Naive thymus-derived CD4-positive, alpha-beta T cell (primary cell): ENCODE measurements around the gene BPHL. TPM values are rescaled to one million over a fixed set of nuclear protein-coding genes. Genes with fewer than 3 reads are reported as not detected.

Experiments
- ATAC-seq: fragments of 150-1000 bp; cut with Tn5 transposase; 2 replicates; pipeline ENCODE4 v1.10.0; 2021; ENCODE audit warnings: mild to moderate bottlenecking, moderate library complexity
- CTCF ChIA-PET: fragments of 350-600 bp; sonication (Branson Sonifier 250); formaldehyde crosslinking; loops from one replicate; lab custom pipeline; 2021; ENCODE audit warnings: antibody characterized with exemption; lab: Charles Lee
- POLR2A ChIA-PET: fragments of 350-600 bp; sonication (Branson Sonifier 250); formaldehyde crosslinking; loops from one replicate; lab custom pipeline; 2021; ENCODE audit warnings: antibody characterized with exemption, inconsistent platforms; lab: Charles Lee
- DNase-seq, 9 donors: peaks; one replicate each; pipeline versions ENCODE4 v3.0.0 to v3.0.0-alpha.2; 2020 to 2022; ENCODE audit warnings: mixed read lengths in 1 of 9
- H3K27ac ChIP-seq: one replicate; pipeline ENCODE4 v1.7.0; 2013; ENCODE audit warnings: mild to moderate bottlenecking, low read depth, low read length, moderate library complexity
- H3K27me3 ChIP-seq, 2 donors: one replicate each; pipeline ENCODE4 v1.7.0; 2013; ENCODE audit warnings: low read length in 2 of 2, mild to moderate bottlenecking in 2 of 2, moderate library complexity in 2 of 2; ENCODE audit not compliant: control insufficient read depth in 2 of 2, insufficient read depth in 2 of 2
- H3K36me3 ChIP-seq, 3 experiments: 1 replicate in 2 of 3; 2 replicates in 1 of 3; pipeline ENCODE4 v1.7.0; 2013; ENCODE audit warnings: low read length in 3 of 3, mild to moderate bottlenecking in 3 of 3, moderate library complexity in 1 of 3; ENCODE audit not compliant: insufficient read depth in 3 of 3, control insufficient read depth in 2 of 3
- H3K4me1 ChIP-seq, 2 donors: one replicate each; pipeline ENCODE4 v1.7.0; 2013; ENCODE audit warnings: low read length in 2 of 2, mild to moderate bottlenecking in 2 of 2, moderate library complexity in 1 of 2; ENCODE audit not compliant: control insufficient read depth in 2 of 2, insufficient read depth in 2 of 2
- H3K4me3 ChIP-seq: 2 replicates; pipeline ENCODE4 v1.7.0; 2013; ENCODE audit warnings: mild to moderate bottlenecking, low read length
- H3K9me3 ChIP-seq, 3 experiments: 1 replicate in 2 of 3; 2 replicates in 1 of 3; pipeline ENCODE4 v1.7.0; 2013; ENCODE audit warnings: low read length in 3 of 3; ENCODE audit not compliant: control insufficient read depth in 2 of 3
- H3K27ac Mint-ChIP-seq, 9 donors: one replicate each; pipeline ENCODE4 v1.8.0; 2020 to 2022; ENCODE audit warnings: mixed read lengths in 9 of 9, mild to moderate bottlenecking in 8 of 9, moderate library complexity in 5 of 9, inconsistent platforms in 2 of 9
- H3K27me3 Mint-ChIP-seq, 5 donors: one replicate each; pipeline ENCODE4 v1.8.0; 2021 to 2022; ENCODE audit warnings: mixed read lengths in 5 of 5, mild to moderate bottlenecking in 1 of 5
- H3K36me3 Mint-ChIP-seq, 5 donors: one replicate each; pipeline ENCODE4 v1.8.0; 2020 to 2022; ENCODE audit warnings: mixed read lengths in 5 of 5, mild to moderate bottlenecking in 3 of 5, inconsistent platforms in 1 of 5
- H3K4me1 Mint-ChIP-seq, 7 donors: one replicate each; pipeline ENCODE4 v1.8.0; 2020 to 2022; ENCODE audit warnings: mixed read lengths in 7 of 7, mild to moderate bottlenecking in 3 of 7, inconsistent platforms in 1 of 7
- H3K4me3 Mint-ChIP-seq, 10 donors: one replicate each; pipeline ENCODE4 v1.8.0; 2020 to 2022; ENCODE audit warnings: mild to moderate bottlenecking in 10 of 10, mixed read lengths in 10 of 10, moderate library complexity in 6 of 10, inconsistent platforms in 2 of 10
- H3K9me3 Mint-ChIP-seq, 11 donors: one replicate each; pipeline ENCODE4 v1.8.0; 2020 to 2022; ENCODE audit warnings: mixed read lengths in 11 of 11, mild to moderate bottlenecking in 4 of 11, inconsistent platforms in 1 of 11, moderate library complexity in 1 of 11
- intact Hi-C, 2 donors: fragments of 100-400 bp; cut with micrococcal nuclease; formaldehyde crosslinking; loops; one replicate each; pipeline ENCODE4 v1.15.1; 2023
- polyA plus RNA-seq, 2 donors: library from polyadenylated mRNA; unstranded; fragments of 300-500 nt; fragmentation: Illumina TruSeq; gene quantifications; one replicate each; pipeline ENCODE4 v1.2.3, GENCODE V29; 2021
- total RNA-seq, 6 experiments: library from RNA in 5 of 6; stranded (reverse) in 5 of 6; gene quantifications; 1 replicate in 5 of 6; 2 replicates in 1 of 6; pipeline ENCODE4 v1.2.3 and lab custom pipeline; 2021 to 2026

Gene BPHL
- total and polyA plus RNA-seq, 7 experiments from 2014 or later, result 7.9 to 18.0 (median 9.6) TPM

DNA sequence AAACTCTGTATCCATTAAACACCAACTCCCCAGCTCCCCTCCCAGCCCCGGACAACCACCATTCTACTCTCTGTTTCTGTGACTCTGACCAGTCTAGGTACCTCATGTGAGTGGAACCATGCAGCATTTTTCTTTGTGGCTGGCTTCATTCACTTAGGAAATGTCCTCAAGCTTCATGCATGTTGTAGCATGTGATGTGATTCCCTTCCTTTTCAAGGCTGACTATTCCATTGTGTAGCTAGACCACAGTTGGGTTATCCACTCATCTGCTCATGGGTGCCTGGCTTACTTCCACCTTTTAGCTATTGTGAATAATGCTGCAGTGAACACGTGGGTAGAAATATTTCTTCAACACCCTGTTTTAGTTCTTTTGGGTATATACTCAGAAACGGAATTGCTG lies 8.8 kb upstream of the BPHL start:
- no peak overlapping the region for H3K27ac ChIP-seq
- no peak overlapping the region for H3K4me3 ChIP-seq
- H3K4me1 ChIP-seq, result no peaks in the 10 kb centered on the region
- Mint-ChIP-seq H3K36me3 (peaks cover 21 to 48% (median 38%) of the 10 kb centered on the region in 5 donors), H3K27ac (peak overlapping the region in 1 of 9 donors; percentile 38), H3K4me1 (peaks cover 0 to 9% (median 6%) of the 10 kb centered on the region in 7 donors), H3K9me3 (no peaks in the 10 kb centered on the region), H3K4me3 (no peak overlapping the region), H3K27me3 (no peaks in the 10 kb centered on the region)
- ChIA-PET CTCF (interaction anchor here (1.0 kb wide), 1 partner anchor 10 kb away, joined by 3 read pairs; no protein-coding TSS in a partner anchor), POLR2A (interaction anchor here (1.1 kb wide), 1 partner anchor 39 kb away, joined by 5 read pairs; no protein-coding TSS in a partner anchor)
- H3K36me3 ChIP-seq, result peaks cover 17 to 87% (median 35%) of the 10 kb centered on the region in 3 experiments
- H3K9me3 ChIP-seq, result no peaks in the 10 kb centered on the region
- DNase-seq, result no peak
- no peaks in the 10 kb centered on the region for H3K27me3 ChIP-seq
- ATAC-seq, result no peak
- intact Hi-C loops, result no loop called here

DNA sequence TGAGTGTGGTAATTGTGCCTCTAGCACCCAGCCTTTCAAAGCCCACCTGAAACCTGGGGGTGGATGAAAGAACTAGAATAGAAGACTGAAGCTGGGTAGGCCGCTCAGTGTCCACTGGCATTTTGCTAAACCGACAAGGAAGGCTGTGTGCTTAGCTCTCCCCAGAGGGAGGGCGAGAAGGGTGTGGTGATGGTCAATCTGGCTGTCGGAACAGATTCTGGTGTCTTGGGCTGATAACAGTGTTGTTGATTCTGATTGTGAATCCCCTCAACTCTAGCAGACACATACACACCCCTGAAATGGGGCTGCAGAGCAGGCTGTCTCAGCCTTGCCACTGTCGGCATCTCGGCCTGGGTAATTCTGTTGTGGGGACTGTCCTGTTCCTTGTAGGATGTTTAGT lies 4.1 kb upstream of the BPHL start:
- H3K27me3 Mint-ChIP-seq, result peaks cover 0 to 2% (median 0%) of the 10 kb centered on the region in 5 donors
- H3K4me3 Mint-ChIP-seq, result no peak overlapping the region
- Histone ChIP-seq H3K9me3 (no peaks in the 10 kb centered on the region), H3K36me3 (peaks cover 0 to 60% (median 18%) of the 10 kb centered on the region in 3 experiments), H3K27me3 (no peaks in the 10 kb centered on the region), H3K27ac (no peak overlapping the region), H3K4me1 (peaks cover 0 to 4% of the 10 kb centered on the region in 2 donors), H3K4me3 (no peak overlapping the region)
- intact Hi-C loops, result no loop called here
- H3K36me3 Mint-ChIP-seq, result peaks cover 7 to 23% (median 11%) of the 10 kb centered on the region in 5 donors
- H3K9me3 Mint-ChIP-seq, result no peaks in the 10 kb centered on the region
- H3K4me1 Mint-ChIP-seq, result peaks cover 9 to 18% (median 14%) of the 10 kb centered on the region in 7 donors
- no peak for ATAC-seq
- DNase-seq, result no peak
- ChIA-PET POLR2A (no interaction called here), CTCF (no interaction called here)
- H3K27ac Mint-ChIP-seq, result no peak overlapping the region

DNA sequence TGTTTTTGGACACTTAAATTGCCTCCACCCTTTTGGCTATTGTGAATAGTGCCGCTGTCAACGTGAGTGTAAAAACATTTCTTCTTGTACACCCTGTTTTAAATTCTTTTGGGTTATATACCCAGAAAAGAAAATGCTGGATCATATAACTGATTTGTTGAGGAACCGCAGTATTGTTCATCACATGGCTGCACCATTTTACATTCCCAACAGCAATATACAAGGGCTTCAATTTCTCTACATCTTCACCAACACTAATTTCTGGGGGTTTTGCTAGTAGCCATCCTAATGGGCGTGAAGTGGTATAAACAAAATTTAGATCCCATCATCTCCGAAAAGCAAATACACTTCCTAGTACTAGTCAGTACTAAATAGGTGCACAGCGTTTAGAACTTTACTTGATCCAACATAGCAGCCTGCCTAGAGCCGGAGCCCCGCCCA lies 579 bp upstream of the BPHL start:
- Mint-ChIP-seq H3K27ac (peak overlapping the region; percentile 82 to 97 (median 95)), H3K27me3 (peaks cover 0 to 5% (median 0%) of the 10 kb centered on the region in 5 donors), H3K4me3 (peak overlapping the region; percentile 77 to 93 (median 90)), H3K4me1 (peaks cover 12 to 19% (median 18%) of the 10 kb centered on the region in 7 donors), H3K36me3 (peaks cover 0 to 8% (median 0%) of the 10 kb centered on the region in 5 donors), H3K9me3 (no peaks in the 10 kb centered on the region)
- Histone ChIP-seq H3K36me3 (peaks cover 0 to 28% (median 9%) of the 10 kb centered on the region in 3 experiments), H3K27ac (peak overlapping the region; percentile 97), H3K27me3 (no peaks in the 10 kb centered on the region), H3K9me3 (no peaks in the 10 kb centered on the region), H3K4me3 (peak overlapping the region; percentile 91), H3K4me1 (peaks cover 0 to 4% of the 10 kb centered on the region in 2 donors)
- CTCF ChIA-PET, result interaction anchor here (1.1 kb wide), 1 partner anchor 134 kb away, joined by 3 read pairs; no protein-coding TSS in a partner anchor
- intact Hi-C loops, result loop anchor here (1.0 to 5.0 kb wide), 24 partner anchors 8 to 1018 kb away; partner anchors contain the start of genes NQO2 (in 2 of the 2), TUBB2A (in 2 of the 2), WRNIP1 (in 2 of the 2) and ECI2 (in 1 of the 2)
- ATAC-seq (no peak), DNase-seq (no peak)
- POLR2A ChIA-PET, result interaction anchor here (0.7 to 1.4 kb wide), 3 partner anchors 21 to 129 kb away, joined by 3 read pairs; partner anchors contain the start of gene RIPK1

DNA sequence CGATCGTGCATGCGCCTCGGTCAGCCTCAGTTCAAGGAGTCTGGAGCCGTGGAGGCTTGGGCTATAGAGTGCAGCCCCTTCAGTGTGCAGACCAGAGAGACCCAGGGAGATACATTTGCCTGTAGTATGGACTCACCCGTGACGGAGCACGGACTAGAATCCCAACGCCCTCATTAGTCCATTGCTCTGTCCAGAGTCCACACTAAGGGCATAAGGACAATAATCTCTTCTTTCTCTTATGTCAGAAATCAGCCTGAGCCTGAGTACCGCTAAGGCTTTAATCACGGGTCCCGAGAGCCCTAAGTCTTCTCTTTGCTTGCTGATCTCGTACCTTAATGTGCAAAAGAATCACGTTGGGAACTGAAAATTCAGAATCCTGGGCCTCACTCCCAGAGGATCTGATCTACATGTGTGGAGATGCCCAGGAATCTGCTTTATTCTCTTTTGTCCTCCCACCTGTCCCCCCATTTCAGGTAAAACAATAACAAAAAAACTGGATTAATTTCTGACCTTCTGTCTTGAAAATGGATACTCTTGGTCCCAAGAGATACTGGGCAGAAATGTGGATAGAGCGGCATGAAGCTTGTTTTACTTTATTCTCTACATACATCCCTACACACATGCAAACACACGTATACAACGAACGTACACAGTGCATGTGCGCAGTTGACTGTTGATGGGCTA lies 671 bp downstream of the BPHL start:
- peaks cover 0 to 6% (median 0%) of the 10 kb centered on the region in 5 donors for H3K36me3 Mint-ChIP-seq
- Histone ChIP-seq H3K9me3 (no peaks in the 10 kb centered on the region), H3K4me3 (peak overlapping the region; percentile 91), H3K4me1 (peaks cover 0 to 4% of the 10 kb centered on the region in 2 donors), H3K27me3 (no peaks in the 10 kb centered on the region), H3K27ac (peak overlapping the region; percentile 97), H3K36me3 (peaks cover 0 to 15% (median 0%) of the 10 kb centered on the region in 3 experiments)
- no peak for DNase-seq
- H3K9me3 Mint-ChIP-seq, result no peaks in the 10 kb centered on the region
- peak overlapping the region; percentile 5 to 96 (median 79) for H3K27ac Mint-ChIP-seq
- peaks cover 0 to 5% (median 0%) of the 10 kb centered on the region in 5 donors for H3K27me3 Mint-ChIP-seq
- H3K4me1 Mint-ChIP-seq, result peaks cover 12 to 19% (median 17%) of the 10 kb centered on the region in 7 donors
- ChIA-PET CTCF (interaction anchor here (0.6 to 2.4 kb wide), 6 partner anchors 10 to 189 kb away, joined by 3 to 5 read pairs (median 3); partner anchors contain the start of gene TUBB2A), POLR2A (interaction anchor here (0.6 to 1.5 kb wide), 6 partner anchors 38 to 183 kb away, joined by 3 to 5 read pairs (median 3); partner anchors contain the start of genes RIPK1 and TUBB2A)
- peak; percentile 9 for ATAC-seq
- intact Hi-C loops, result loop anchor here (2.0 to 5.0 kb wide), 9 partner anchors 128 to 1016 kb away; partner anchors contain the start of genes ECI2 (in 1 of the 2), GMDS (in 1 of the 2), SERPINB1 (in 1 of the 2) and SLC22A23 (in 1 of the 2)
- H3K4me3 Mint-ChIP-seq, result peak overlapping the region; percentile 77 to 93 (median 89)

DNA sequence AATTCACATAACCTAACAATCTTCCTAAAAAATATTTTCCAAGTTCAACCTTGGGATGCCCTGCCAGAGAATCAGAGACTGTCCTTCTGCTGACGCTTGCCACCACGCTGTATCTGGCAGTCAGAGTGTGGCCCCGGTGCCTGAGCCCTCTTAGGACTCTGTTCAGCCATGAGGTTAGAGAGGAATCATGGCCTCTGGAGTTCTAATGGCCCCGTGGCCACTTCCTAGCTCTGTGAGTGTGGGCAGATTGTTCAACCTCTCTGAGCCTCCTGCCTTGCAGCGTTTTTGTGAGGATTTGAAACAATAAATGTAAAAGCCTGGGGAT lies 2.2 kb downstream of the BPHL start:
- ChIA-PET POLR2A (no interaction called here), CTCF (interaction anchor here (2.4 kb wide), 1 partner anchor 131 kb away, joined by 5 read pairs; no protein-coding TSS in a partner anchor)
- H3K36me3 Mint-ChIP-seq, result no peaks in the 10 kb centered on the region
- Histone ChIP-seq H3K27me3 (no peaks in the 10 kb centered on the region), H3K9me3 (no peaks in the 10 kb centered on the region), H3K4me1 (peaks cover 0 to 4% of the 10 kb centered on the region in 2 donors), H3K27ac (no peak overlapping the region), H3K4me3 (no peak overlapping the region), H3K36me3 (peaks cover 0 to 5% (median 0%) of the 10 kb centered on the region in 3 experiments)
- H3K27ac Mint-ChIP-seq, result no peak overlapping the region
- intact Hi-C loops, result loop anchor here in 1 of 2 donors (10.0 kb wide), 1 partner anchor 334 kb away; the partner anchor contains the start of gene SLC22A23
- ATAC-seq (no peak), DNase-seq (no peak)
- peak overlapping the region in 2 of 10 donors; percentile 19 to 35 for H3K4me3 Mint-ChIP-seq
- no peaks in the 10 kb centered on the region for H3K9me3 Mint-ChIP-seq
- peaks cover 0 to 5% (median 0%) of the 10 kb centered on the region in 5 donors for H3K27me3 Mint-ChIP-seq
- peaks cover 12 to 19% (median 16%) of the 10 kb centered on the region in 7 donors for H3K4me1 Mint-ChIP-seq

DNA sequence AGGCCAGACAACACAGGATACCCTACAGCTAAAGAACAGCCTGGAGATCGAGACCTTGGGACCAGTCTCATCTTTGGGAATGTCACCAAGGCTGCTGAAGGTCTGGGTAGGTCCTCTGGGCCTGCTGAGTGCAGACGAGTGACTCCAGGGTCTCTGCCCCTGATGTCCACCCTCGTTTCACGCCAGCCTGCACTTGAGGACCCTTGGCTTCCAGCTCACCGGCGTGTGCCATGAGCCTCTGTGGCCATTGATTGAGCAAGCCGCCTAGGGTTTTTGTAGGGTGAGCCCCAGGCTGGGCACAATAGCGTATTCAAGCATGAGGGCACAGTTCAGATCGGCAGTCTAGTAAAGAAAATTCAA lies 4.3 kb downstream of the BPHL start:
- no peaks in the 10 kb centered on the region for H3K9me3 Mint-ChIP-seq
- Histone ChIP-seq H3K27ac (no peak overlapping the region), H3K9me3 (no peaks in the 10 kb centered on the region), H3K4me3 (no peak overlapping the region), H3K36me3 (peaks cover 0 to 5% (median 0%) of the 10 kb centered on the region in 3 experiments), H3K27me3 (no peaks in the 10 kb centered on the region), H3K4me1 (peaks cover 0 to 4% of the 10 kb centered on the region in 2 donors)
- ChIA-PET CTCF (interaction anchor here (0.6 to 0.9 kb wide), 2 partner anchors 60 to 137 kb away, joined by 3 read pairs; no protein-coding TSS in a partner anchor), POLR2A (interaction anchor here (0.9 kb wide), 1 partner anchor 30 kb away, joined by 3 read pairs; no protein-coding TSS in a partner anchor)
- DNase-seq (no peak), ATAC-seq (no peak)
- peaks cover 9 to 15% (median 10%) of the 10 kb centered on the region in 7 donors for H3K4me1 Mint-ChIP-seq
- no peak overlapping the region for H3K4me3 Mint-ChIP-seq
- intact Hi-C loops, result loop anchor here in 1 of 2 donors (10.0 kb wide), 1 partner anchor 332 kb away; the partner anchor contains the start of gene SLC22A23
- peaks cover 0 to 5% (median 0%) of the 10 kb centered on the region in 5 donors for H3K27me3 Mint-ChIP-seq
- no peak overlapping the region for H3K27ac Mint-ChIP-seq
- no peaks in the 10 kb centered on the region for H3K36me3 Mint-ChIP-seq
